Ovary (tissue), 9 donors: Measurements from ENCODE around the gene ZBTB2. TPM values are rescaled to one million over a fixed set of nuclear protein-coding genes. Genes with fewer than 3 reads are reported as not detected.

ENCODE experiments used
- DNase-seq, 5 donors: peaks; one replicate each; pipeline ENCODE4 v3.0.0-alpha.2; 2019 to 2020
- H3K27ac ChIP-seq, 2 donors: fragments of 200-600 bp; one replicate each; pipeline versions ENCODE4 v1.5.1 to v1.8.0; 2019 to 2022
- H3K27me3 ChIP-seq: fragments of 200-600 bp; one replicate; pipeline ENCODE4 v1.8.0; 2022
- H3K36me3 ChIP-seq: fragments of 200-600 bp; sonication (generic); one replicate; pipeline ENCODE4 v1.5.1; 2019
- H3K4me1 ChIP-seq: one replicate; pipeline ENCODE4 v1.8.1; 2013; ENCODE audit warnings: mild to moderate bottlenecking, moderate library complexity; ENCODE audit not compliant: insufficient read depth
- H3K4me3 ChIP-seq: fragments of 200-600 bp; sonication (generic); one replicate; pipeline ENCODE4 v1.5.1; 2017
- H3K9me3 ChIP-seq, 2 donors: fragments of 200-600 bp in 1 of 2; sonication (generic) in 1 of 2; one replicate each; pipeline versions ENCODE4 v1.5.1 to v1.8.1; 2013 to 2019; ENCODE audit warnings: mild to moderate bottlenecking in 1 of 2, moderate library complexity in 1 of 2
- CTCF ChIP-seq, 3 donors: fragments of 450-650 bp in 2 of 3; fragments of 200-600 bp in 1 of 3; IDR thresholded peaks; one replicate each; pipeline versions ENCODE4 v1.5.1 to v1.8.0; 2016 to 2022; ENCODE audit warnings: antibody characterized with exemption in 3 of 3, mild to moderate bottlenecking in 1 of 3
- EP300 ChIP-seq: sonication (generic); formaldehyde crosslinking; IDR thresholded peaks from one replicate; pipeline ENCODE4 v1.6.1; 2017; ENCODE audit warnings: antibody characterized with exemption
- POLR2A ChIP-seq: fragments of 450-650 bp; IDR thresholded peaks from one replicate; pipeline ENCODE4 v1.6.1; 2017; ENCODE audit warnings: antibody characterized with exemption, mild to moderate bottlenecking, moderate library complexity
- WGBS, 3 donors: extraction: QIAGEN DNeasy Blood & Tissue Kit in 1 of 3; methylation state at CpG; one replicate each; pipeline versions ENCODE4 v1.1.5 to v1.1.7; 2013 to 2017; 5-methylcytosine and 5-hydroxymethylcytosine counted together
- intact Hi-C, 4 donors: fragments of 100-400 bp; cut with DNase I; formaldehyde crosslinking; loops; one replicate each; pipeline versions ENCODE4 v1.11.0 to v1.15.1; 2022 to 2023
- polyA plus RNA-seq, 2 donors: library from polyadenylated mRNA; stranded (reverse); fragments of 200-250 nt in 1 of 2; fragments of 350-450 nt in 1 of 2; fragmentation: Illumina TruSeq in 1 of 2; extraction: RNeasy Lipid Tissue Mini Kit (QIAGEN cat#74804) in 1 of 2; gene quantifications; one replicate each; pipeline ENCODE4 v1.2.3, GENCODE V29; 2013 to 2014
- total RNA-seq, 7 donors: library from RNA; depleted of rRNA in 2 of 7; stranded (reverse); fragments of >200 nt in 2 of 7; fragmentation: NEBNext Ultra II Directional in 3 of 7; extraction: Animal tissue kit (Norgen Biotek cat#: 25700) in 3 of 7; gene quantifications; one replicate each; pipeline versions ENCODE4 v1.1.0 to v1.2.4, GENCODE V29; 2016 to 2023
- donor health status: DM: no; HTN: no; CAD: no; lungs with moderate emphysema.
- donor health status: DM: no; HTN: no; CAD: no.
- donor health status: Bipolar disorder and iron deficiency.
- donor health status: DM: yes; HTN: yes; CAD: no.
- donor health status: DM: no; HTN: no; CAD: no.
- donor health status: DM: yes; HTN: yes; CAD: no.

ZBTB2 gene
- total and polyA plus RNA-seq, 9 donors: 8.8 to 31.2 (median 18.3) TPM

GRCh38 chr6:151430886-151431285 lies 39.5 kb upstream of the ZBTB2 start:
- Histone ChIP-seq H3K27ac (no peak overlapping the region), H3K4me1 (peaks cover 2% of the 10 kb centered on the region), H3K36me3 (no peaks in the 10 kb centered on the region), H3K4me3 (no peak overlapping the region), H3K27me3 (no peaks in the 10 kb centered on the region), H3K9me3 (no peaks in the 10 kb centered on the region)
- no peak for DNase-seq
- intact Hi-C loops: no loop called here
- 90 to 92% (median 91%) methylated on average over 3 of the region's 3 CpGs for WGBS, 3 donors
- TF ChIP-seq POLR2A: no peak
- TF ChIP-seq EP300: no peak
- TF ChIP-seq CTCF (IDR thresholded peaks at IDR 0.05): no peak

GRCh38 chr6:151428093-151428735 lies 36.9 kb upstream of the ZBTB2 start:
- 84 to 95% (median 90%) methylated on average over 4 of the region's 4 CpGs for WGBS, 3 donors
- H3K4me1 ChIP-seq: no peaks in the 10 kb centered on the region
- TF ChIP-seq POLR2A (no peak), EP300 (no peak), CTCF (IDR thresholded peaks at IDR 0.05) (no peak)
- no peaks in the 10 kb centered on the region for H3K9me3 ChIP-seq
- H3K27me3 ChIP-seq: no peaks in the 10 kb centered on the region
- intact Hi-C loops: no loop called here
- no peak overlapping the region for H3K4me3 ChIP-seq
- no peaks in the 10 kb centered on the region for H3K36me3 ChIP-seq
- H3K27ac ChIP-seq: no peak overlapping the region
- no peak for DNase-seq

GRCh38 chr6:151425561-151425960 lies 34.2 kb upstream of the ZBTB2 start:
- Histone ChIP-seq H3K4me3 (no peak overlapping the region), H3K9me3 (no peaks in the 10 kb centered on the region), H3K36me3 (no peaks in the 10 kb centered on the region), H3K27ac (no peak overlapping the region), H3K4me1 (peaks cover 1% of the 10 kb centered on the region), H3K27me3 (no peaks in the 10 kb centered on the region)
- WGBS, 3 donors: 86 to 93% (median 88%) methylated on average over 4 of the region's 4 CpGs
- TF ChIP-seq CTCF (IDR thresholded peaks at IDR 0.05): no peak
- no peak for TF ChIP-seq POLR2A
- TF ChIP-seq EP300: no peak
- DNase-seq: no peak
- intact Hi-C loops: no loop called here

GRCh38 chr6:151422981-151423380 lies 31.6 kb upstream of the ZBTB2 start:
- H3K9me3 ChIP-seq: no peaks in the 10 kb centered on the region
- no peak overlapping the region for H3K27ac ChIP-seq
- H3K36me3 ChIP-seq: no peaks in the 10 kb centered on the region
- DNase-seq: no peak
- intact Hi-C loops: no loop called here
- TF ChIP-seq EP300 (no peak), CTCF (IDR thresholded peaks at IDR 0.05) (no peak)
- 64 to 66% (median 65%) methylated on average over 4 of the region's 4 CpGs for WGBS, 3 donors
- no peaks in the 10 kb centered on the region for H3K27me3 ChIP-seq
- H3K4me1 ChIP-seq: peaks cover 1% of the 10 kb centered on the region
- no peak overlapping the region for H3K4me3 ChIP-seq
